Stimulated activated CD8-positive, alpha-beta memory T cell treated with anti-CD3 and anti-CD28 coated beads, Interleukin-12 subunit alpha, Interleukin-12 subunit beta, amount 100 ng/mL, for 1 hour (primary cell): ENCODE data around the gene ASGR1.
"Not testable (repeated sequence)": the region's sequence is repeated elsewhere in the genome, so short reads cannot be mapped to it uniquely, and the experiment has no call there.

Source experiments
- DNase-seq: peaks from one replicate; pipeline ENCODE4 v3.0.0-alpha.2; 2020; ENCODE audit warnings: low read depth

ASGR1 gene

GRCh38 chr17:7159571-7159970 is 19.6 kb downstream of the ASGR1 start:
- not testable (repeated sequence) for DNase-seq

DNA sequence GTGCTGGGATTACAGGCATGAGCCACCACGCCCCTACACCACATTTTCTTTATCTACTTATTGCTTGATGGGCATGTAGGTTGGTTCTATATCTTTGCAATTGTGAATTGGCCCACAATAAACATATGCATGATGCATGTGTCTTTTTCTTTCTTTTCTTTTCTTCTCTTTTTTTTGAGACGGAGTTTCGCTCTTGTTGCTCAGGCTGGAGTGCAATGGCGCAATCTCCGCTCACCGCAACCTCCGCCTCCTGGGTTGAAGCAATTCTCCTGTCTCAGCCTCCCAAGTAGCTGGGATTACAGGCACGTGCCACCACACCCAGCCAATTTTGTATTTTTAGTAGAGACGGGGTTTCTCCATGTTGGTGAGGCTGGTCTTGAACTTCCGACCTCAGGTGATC is 20.7 kb downstream of the ASGR1 start:
- DNase-seq: not testable (repeated sequence)

DNA sequence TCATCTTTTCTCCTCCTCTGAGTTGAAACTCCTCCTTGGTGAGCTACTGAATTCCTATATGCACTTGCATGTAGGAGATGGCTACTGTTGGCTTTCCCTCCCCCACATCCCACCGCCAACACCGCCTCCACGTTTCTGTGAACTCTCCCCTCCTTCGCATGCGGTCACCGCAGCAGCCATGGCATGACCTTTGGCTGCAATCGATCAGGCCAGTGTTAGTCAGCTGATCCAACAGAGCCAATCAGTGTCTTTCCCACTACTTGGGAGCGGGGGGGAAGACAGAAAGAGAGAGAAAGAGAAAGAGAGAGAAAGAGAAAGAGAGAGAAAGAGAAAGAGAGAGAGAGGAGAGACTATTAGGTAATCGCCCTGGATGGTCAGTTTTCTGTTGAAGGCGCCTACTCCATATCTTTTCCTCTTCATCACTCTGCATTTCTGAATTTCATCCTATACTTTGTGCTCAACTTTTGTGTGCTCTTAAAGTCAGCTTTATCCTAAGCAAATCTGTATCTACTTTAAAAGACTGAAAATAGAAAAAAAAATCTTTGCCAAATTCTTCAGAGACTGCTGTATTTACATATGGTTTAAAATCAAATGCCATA is 22.7 kb downstream of the ASGR1 start:
- no peak for DNase-seq

GRCh38 chr17:7147772-7148171 is 31.4 kb downstream of the ASGR1 start:
- DNase-seq: no peak

- DNase-seq: no peak
Measured at GRCh38 chr17:7146115-7146514, 33.1 kb downstream of the ASGR1 start.

GRCh38 chr17:7144213-7144612 is 35.0 kb downstream of the ASGR1 start:
- no peak for DNase-seq

DNA sequence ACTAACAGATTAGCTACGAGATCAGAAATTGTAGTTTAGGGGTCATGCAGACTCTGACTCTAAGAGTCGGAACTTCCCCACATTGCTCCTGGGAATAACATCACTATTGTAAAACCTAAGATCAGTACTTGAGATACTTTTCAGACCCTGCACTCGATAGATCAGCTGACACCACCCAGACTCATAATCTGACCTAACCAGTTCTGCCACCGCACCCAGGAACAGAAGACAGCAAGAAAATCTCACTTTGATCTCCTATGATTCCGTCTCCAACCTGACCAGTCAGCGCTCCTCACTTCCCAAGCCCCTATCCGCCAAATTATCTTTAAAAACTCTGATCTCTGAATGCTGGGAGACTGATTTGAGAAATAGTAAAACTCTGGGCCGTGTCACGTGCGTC is 37.3 kb downstream of the ASGR1 start:
- no peak for DNase-seq

- no peak for DNase-seq
Measured at GRCh38 chr17:7139400-7139799, 39.8 kb downstream of the ASGR1 start.

DNA sequence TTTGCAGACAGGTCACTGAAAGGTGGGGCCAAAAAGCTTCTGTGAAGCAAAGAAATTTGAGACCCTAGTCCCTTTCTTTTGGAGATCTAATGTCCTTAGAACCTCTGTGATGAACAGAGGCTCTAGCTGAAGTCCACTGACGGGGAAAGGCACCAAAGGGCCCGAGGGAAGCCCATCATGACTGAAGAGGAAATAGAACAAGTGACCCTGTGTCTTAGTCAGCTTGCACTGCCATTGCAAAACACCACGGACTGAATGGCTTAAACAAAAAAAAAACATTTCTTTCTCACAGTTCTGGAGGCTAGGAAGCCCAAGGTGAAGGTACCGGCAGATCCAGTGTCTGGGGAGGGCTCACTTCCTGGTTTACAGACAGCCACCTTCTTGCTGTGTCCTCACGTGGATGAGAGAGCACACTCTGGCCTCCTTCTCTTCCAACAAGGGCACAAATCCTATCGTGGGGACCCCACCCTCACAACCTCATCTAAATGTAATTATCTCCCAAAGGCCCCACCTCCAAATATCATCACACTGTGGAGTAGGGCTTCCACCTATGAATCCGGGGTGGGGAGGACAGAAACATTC is 40.3 kb downstream of the ASGR1 start:
- no peak for DNase-seq

- no peak for DNase-seq
Measured at GRCh38 chr17:7137171-7137943, 41.8 kb downstream of the ASGR1 start.

- DNase-seq: peak; percentile 68
Measured at GRCh38 chr17:7136266-7136877, 42.8 kb downstream of the ASGR1 start.

DNA sequence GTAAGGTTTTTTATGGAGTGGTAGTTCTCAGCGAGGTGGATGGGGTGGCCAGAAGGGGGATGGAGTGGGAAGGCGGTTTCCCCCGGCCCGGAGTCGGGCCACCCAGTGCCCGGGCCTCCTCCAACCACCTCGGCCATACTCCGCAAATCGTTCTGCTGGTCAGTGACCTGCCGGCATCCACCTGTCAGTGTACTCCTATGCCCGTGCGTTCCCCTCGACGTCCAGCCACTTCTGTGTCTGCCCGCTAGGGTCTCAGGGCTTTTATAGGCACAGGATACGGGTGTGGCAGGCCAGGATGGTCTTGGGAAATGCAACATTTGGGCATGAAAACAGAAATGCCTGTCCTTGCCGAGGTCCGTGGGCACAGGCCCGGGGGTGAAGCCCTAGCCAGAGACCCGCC is 45.3 kb downstream of the ASGR1 start:
- no peak for DNase-seq

DNA sequence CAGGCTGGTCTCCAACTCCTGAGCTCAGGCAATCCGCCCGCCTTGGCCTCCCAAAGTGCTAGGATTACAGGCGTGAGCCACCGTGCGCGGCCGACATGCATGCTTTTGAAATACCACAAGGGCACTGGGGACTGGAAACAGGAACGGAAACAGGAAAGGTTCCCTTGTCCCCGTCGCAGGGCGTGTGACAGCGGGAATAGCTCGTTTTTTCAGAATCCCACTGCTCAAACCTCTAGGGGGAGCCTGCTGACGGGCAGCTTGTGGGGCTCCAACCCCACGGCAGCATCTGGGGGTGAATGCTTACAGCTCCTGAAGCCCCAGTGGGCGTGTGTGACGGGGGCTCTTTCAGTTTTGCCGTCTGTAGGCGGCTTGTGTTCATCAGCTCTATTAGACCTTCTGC is 45.7 kb downstream of the ASGR1 start:
- DNase-seq: no peak

DNA sequence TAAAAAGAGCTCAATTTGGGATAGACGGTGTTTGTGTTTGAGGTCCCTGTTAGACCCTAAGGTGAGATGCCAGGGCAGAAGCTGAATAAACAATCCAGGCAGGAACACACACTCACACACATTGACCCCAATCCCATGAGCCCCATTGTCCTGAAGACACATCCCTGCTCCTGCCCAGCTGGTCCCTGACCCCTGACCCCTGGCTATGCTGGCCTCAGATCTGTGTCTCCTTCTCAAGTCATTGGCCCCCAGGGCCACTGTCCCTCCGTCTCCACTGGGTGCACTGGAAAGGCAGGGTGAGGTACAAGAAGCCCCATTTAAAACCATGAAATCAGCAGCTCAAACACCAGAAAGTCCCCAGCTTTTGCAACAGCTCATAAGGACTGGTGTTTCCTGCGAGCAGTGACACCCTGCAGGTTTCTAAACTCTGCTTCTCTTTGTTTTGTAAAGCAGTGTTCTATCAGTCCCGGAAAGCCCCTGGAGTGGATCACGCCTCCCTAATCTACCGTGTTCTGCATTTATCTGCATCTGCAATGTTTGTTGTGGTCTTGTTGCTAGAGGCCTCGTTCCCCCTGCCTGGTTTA is 46.6 kb downstream of the ASGR1 start:
- DNase-seq: peak; percentile 18

DNA sequence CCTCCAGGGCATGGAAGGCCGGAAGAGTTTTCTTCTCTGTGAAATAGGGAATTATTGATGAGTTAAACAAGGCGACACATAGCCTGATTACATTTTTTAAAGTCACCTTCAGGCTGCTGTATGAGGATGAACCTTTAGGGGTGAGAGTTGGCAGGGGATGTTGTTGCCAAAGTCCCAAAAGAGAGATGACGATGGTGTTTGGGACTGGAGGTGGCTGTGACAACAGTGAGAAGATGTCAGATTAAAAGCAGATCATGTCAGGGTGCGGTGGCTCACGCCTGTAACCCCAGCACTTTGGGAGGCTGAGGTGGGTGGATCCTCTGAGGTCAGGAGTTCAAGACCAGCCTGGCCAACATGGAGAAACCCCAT is 47.8 kb downstream of the ASGR1 start:
- DNase-seq: no peak

DNA sequence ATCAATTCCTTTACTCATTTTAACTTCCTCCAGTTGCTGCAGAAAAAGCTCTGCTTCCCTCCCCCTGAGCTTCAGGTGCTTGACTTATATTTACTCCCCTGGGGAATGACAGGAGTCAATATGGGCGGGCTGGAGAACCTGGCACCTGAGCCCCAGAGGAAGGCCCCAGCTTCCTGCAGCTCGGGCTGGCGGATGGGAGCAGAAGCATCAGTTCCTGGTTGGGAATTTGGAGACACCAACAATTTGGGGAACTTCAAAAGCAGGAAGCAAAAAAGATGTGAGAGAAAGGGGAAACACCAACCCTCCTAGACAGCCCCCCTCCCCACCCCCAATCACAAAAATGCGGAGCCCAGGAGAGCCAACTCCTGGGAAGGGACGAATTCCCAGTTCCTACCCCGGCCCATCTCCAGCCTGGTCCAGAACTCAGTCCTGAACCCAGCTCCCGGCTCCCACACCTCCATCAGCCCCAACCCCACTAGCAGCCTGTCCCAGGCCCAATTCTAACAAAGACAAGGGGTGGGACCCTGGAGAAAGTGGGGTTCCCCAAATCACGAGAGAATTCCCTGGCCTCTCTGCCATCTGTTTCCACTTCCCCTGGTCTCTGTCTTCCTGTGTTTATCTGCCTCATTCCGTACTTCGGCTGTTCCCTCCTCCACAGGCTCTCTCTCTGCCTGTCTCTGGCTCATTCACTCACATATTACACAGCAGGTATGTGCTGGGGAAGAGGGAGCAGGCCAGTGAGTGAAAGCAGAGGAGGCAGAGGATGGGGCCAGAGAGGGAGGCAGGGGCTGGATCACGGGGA is 48.3 kb downstream of the ASGR1 start:
- DNase-seq: no peak

- no peak for DNase-seq
Measured at GRCh38 chr17:7129311-7129710, 49.9 kb downstream of the ASGR1 start.

DNA sequence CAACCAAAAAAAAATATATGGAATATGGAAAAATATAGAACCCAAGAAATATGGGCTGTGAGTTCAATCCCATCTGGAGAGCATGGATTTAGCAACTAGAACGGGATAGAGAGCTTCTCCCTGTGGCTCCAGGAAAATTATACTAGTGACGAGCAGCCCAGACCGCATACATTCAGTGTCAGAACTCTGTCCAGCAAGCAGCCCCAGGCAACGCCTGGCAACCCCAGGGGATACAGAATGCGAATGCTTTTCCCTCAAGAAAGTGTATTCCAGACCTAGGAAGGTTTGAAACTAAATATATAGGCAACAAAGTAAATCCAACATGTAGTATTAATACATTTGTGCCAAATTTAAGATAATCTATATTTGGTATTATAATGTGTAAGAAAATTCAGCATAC is 51.0 kb downstream of the ASGR1 start:
- no peak for DNase-seq

DNA sequence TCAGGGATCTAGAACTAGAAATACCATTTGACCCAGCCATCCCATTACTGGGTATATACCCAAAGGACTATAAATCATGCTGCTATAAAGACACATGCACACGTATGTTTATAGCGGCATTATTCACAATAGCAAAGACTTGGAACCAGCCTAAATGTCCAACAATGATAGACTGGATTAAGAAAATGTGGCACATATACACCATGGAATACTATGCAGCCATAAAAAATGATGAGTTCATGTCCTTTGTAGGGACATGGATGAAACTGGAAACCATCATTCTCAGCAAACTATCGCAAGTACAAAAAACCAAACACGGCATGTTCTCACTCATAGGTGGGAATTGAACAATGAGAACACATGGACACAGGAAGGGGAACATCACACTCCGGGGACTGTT is 51.7 kb downstream of the ASGR1 start:
- DNase-seq: not testable (repeated sequence)

DNA sequence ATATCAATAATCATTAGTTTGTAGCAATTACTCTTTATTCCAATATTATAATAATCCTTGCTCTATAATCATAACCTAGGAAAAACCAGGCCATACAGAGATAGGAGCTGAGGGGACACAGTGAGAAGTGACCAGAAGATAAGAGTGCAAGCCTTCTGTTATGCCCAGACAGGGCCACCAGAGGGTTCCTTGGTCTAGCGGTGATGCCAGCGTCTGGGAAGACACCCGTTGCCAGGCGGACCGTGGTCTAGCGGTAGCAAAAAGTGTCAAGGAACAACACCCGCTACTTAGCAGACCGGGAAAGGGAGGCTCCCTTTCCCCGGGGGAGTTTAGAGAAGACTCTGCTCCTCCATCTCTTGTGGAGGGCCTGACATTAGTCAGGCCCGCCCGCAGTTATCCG is 52.8 kb downstream of the ASGR1 start:
- not testable (repeated sequence) for DNase-seq

- no peak for DNase-seq
Measured at GRCh38 chr17:7124923-7125322, 54.2 kb downstream of the ASGR1 start.

DNA sequence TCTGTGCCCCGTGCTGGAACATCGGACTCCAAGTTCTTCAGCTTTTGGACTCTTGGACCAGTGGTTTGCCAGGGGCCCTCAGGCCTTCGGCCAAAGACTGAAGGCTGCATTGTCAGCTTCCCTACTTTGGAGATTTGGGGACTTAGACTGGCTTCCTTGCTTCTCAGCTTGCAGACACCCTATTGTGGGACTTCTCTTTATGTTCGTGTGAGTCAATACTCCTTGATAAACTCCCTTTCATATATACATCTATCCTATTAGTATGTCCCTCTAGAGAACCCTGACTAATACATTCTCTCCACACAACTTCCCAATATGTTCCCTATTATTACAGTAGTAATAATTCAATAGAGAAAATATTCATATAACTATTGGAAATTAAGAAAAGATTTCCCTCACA is 55.3 kb downstream of the ASGR1 start:
- DNase-seq: no peak
